Middle frontal gyrus (tissue), 1 donor: Measurements from ENCODE around the gene MYL7.
"Not testable (repeated sequence)": the region's sequence is repeated elsewhere in the genome, so short reads cannot be mapped to it uniquely, and the experiment has no call there.

Source experiments
- DNase-seq: peaks from one replicate; pipeline ENCODE4 v3.0.0-alpha.2; 2015; ENCODE audit warnings: low spot score; ENCODE audit errors: extremely low spot score

The MYL7 gene

GRCh38 chr7:44133295-44133694 is 7.8 kb downstream of the MYL7 start:
- DNase-seq, result no peak

DNA sequence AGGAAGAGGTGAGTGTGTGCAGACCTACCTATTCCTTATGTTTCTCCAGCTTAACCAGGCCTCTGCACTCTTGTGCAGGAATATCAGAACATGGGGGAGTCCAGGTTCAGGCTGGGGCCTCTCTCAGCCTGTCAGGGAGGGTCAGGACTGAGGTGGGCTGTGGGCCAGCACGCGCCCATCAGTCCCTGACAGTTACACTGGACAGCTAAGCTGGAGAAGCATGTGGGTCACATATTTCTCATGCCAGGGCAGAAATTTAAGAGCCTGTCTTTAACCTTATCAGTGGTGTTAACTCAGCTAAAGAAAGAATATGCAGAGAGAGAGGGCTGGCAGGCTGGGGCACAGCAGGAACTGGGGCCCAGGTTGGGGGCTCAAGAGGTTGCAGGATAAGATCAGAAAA is 9.1 kb downstream of the MYL7 start:
- DNase-seq, result no peak

DNA sequence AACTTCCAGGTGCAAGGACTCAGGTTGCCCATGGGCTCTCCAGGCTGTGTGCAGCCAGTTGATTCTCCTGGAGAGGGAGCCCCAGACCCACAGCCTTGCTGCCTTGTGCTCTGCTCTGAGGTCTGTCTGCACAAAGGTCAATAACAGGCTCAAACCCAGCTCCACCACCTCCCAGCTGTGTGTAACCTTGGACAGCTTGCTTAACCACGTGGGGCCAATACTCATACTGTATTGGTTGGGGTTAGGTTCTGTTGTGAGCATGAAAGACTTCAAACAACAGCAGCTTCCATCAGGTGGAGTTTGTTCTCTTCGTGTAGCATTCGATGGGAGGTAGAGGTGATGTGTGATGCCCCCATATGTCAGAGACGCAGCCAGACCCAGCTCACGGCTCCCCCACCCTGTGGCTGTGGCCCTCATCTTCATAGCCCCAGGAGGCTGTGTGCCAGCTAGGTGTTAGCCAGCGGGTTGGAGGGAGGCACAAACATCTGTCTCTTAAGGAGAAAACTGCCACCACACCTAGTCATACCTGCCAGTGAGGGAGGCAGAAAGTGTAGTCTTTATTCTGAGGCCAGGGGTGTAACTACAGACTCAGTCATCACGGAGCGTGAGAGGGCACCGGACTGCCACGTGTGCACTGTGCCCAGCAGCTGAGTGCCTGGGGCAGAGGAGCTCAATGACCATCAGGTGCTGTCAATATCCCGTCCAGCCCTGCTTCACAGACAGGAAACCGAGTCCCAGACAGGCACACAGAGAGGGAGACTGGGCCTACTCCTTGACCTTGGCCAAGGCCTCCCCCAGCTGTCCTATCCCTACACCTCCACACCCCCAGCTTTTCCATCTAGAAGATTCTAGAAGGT is 9.7 kb downstream of the MYL7 start:
- no peak for DNase-seq

DNA sequence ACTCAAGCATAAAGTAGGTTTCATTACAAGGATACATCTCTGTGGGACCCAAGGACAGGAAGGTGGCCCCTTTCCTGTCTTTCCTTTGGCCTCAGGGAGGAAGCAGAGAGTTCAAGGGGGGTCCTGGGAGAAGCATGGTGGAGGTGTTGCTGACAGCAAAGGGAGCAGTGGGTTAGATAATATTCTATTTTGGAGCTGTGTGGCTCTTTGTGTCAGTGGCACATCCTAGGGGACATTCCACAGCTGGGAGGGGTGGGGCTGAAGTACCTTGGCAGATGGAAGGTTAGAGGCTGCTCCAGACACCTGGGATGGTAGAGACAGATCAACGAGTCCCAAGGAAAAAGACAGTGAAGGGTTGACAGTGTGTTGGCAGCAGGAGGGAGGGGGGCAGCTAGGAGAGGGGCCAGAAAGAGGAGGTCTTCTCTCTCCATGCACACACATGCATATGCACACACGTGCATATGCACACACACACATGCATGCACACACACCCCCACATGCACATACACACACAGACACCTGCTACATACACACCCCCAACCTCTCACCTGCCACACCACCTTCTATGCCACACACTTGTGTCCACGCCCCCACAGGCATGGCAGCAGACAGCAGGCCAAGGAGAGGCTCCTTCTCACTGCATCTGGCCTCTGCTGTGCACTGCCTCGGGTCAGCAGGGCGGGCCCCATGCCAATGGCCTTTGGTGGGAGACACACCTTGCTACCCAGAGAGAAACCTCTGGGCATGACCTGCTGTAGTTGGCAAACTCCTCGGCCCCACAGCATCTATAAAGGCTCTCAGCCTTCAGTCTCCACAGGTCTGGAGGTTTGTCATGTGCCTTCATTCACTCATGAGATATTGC is 12.2 kb downstream of the MYL7 start:
- no peak for DNase-seq

DNA sequence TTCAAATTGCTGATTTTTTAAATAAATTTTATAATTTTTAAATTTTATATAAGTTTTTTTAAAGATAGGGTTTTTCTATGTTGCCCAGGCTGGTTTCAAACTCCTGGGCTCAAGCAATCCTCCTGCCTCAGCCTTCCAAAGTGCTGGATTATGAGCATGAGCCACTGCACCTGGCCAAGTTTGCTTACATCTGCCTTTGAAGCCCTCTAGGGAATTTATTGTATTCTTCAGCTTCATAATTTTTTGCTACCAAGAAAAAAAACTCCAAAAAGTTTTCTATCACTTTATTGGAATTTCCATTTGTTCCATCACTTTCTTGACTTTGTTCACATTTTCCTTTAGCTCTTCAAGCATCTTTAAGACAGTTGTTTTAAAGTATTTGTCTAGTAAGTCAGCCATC is 14.0 kb downstream of the MYL7 start:
- no peak for DNase-seq

DNA sequence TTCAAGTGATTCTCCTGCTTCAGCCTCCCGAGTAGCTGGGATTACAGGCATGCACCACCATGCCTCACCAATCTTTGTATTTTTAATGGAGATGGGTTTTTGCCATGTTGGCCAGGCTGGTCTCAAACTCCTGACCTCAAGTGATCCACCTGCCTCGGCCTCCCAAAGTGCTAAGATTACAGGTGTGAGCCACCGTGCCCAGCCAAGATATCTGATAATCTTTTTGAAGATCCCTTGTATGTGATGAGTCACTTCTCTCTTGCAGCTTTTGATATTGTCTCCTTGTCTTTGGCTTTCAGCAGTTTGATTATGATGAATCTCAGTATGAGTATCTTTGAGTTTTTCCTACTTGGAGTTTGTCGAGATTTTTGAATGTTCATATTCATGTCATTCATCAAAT is 14.6 kb downstream of the MYL7 start:
- not testable (repeated sequence) for DNase-seq

DNA sequence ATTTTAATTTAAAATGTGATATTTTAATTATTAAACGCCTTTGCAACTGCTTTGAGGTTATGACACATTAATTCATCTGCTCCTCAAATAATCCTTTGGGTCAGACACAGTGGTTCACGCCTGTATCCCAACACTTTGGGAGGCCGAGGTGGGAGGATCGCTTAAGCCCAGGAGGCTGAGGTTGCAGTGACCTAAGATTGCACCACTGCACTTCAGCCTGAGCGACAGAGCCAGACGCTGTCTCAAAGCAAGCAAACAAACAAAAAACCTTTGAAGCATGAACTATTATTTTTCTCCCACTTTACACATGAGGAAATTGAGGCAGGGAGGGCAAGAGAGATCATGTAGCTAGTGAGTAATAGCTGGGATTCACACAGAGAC is 16.3 kb downstream of the MYL7 start:
- DNase-seq, result no peak

- peak; percentile 93 for DNase-seq
These were observed 17.7 kb downstream of the MYL7 start, which contains the start of gene POLD2 for GRCh38 chr7:44123190-44124003. Gene POLD2, minus strand, starts transcription at chr7:44123548. Its CDS starts 1,495 bp downstream, at chr7:44122053.

DNA sequence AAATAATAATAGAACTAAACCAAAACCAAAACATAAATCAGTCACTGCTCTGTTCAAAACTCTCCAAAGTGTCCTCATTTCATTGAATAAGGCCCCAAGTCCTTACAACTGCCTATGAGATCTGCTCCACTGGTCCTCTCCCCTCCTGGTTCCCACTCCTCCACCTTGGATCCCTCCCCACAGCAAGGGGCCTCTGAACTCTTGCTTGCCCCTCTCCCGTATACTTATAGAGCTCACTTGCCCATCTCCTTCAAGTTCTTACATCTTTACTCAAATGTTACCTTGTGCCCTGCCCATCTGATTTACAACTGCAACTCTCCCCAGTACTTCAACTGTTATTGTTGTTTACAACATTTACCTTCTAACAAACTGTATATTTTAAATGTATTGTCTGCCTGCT is 18.6 kb downstream of the MYL7 start:
- no peak for DNase-seq

DNA sequence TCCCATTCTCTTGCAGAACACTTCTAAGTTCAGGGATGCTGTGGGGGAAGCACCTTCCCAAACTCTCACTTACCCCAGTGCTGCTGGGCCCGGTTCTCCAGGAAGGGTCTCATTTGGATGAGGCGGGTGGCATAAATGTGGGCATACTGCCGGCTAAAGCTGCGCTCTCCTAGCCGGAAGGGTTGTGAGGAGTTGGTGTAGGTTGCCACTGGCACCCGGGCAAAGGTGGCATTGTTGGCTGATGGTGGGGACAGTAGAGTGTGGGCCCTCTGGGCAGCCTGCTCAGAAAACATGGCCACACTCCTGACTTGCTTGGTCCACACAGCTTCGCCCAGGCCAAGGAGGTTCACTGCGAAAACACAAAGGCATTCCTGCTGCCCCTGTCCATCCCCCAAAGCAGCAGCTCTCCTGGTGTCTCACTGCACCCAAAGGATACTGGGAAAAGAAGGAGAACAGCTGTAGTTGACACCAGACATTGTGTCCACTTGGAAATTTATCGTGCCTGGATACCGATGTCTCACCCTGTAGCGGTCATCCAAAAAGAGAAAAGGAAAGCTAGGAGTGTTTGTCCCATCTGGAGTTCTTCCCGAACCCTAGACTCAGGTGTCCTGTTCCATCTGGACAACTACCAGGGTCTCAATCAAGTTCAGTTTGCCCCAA is 19.2 kb downstream of the MYL7 start:
- DNase-seq, result no peak

DNA sequence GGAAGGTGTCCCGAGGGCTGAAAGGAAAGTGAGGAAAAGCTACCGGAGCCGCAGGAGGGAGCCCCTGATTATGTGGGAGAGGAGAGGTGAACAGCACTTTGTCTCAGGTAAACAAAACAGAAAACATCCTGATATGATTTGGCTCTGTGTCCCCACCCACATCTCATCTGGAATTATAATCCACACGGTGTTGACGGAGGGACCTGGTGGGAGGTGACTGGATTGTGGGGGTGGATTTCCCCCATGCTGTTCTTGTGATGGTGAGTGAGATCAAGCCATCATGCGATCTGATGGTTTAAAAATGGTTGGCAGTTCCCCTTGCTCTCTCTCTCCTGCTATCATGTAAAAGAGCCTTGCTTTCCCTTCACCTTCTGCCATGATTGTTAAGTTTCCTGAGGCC is 20.7 kb downstream of the MYL7 start:
- no peak for DNase-seq

DNA sequence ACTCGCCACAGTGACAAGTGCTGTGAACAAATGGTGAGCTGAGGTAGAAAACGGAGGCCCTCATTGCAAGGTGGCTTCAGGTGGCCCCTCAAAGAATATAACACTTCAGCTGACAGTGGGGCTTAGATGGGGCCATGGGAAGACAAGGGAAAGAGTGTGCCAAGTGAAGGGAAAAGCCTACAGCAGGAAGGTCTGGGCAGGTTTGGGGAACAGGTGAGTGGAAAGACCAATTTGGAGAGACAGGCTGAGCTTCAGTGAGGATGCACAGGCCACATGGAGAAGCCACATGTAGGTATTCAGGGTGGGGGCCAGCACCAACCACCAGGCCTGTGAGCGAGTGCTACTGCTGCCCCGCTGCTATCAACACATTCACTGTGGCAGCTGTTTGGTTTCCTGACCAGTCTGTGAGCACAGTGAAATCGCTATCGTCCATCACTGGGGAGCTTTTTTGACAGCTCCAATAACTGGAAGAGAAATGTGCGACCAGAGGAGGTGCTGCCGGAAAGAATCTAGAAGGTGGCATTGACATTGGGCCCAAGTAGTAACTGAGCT is 21.2 kb downstream of the MYL7 start:
- DNase-seq, result no peak

GRCh38 chr7:44117801-44118429 is 23.2 kb downstream of the MYL7 start:
- no peak for DNase-seq

DNA sequence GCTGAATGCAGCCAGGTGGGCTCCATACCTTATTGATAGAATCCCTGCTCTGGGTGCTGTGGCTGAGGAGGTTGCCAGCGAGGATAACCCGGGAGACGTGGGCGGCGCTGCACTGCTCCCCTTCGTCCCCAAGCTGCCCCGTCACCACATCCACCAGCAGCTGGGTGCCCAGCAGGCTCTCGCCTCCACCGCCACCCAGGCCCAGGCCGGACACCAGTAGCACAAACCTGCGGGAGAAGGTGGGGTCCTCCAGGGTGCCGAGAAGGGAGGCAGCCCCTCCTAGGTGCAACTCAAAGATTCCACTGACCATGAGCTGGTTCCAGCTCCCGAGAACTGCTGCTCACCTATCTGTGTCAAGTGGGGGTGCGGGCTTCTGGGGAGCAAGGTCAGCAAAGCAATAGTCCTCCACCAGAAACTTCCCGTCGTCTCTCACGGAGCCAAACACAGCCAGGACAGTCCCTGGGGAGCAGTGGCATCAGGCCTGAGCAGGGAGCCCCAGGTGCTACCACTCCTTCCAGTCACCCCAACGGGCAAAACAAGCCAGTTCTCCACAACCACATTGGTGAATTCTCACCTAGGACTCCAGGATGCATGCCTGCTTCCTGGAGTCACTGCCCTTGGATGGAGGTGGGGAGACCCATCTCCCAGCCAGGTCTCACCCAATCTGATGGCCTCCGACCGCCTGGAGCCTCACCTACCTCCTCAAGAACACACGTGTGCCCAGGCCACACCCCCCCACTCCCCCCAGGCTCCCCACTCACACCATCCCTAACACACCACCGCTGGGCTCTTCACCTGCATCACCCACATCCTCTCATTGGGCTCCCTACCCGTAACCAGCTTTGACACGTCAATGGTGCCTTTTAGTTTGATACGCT is 24.1 kb downstream of the MYL7 start:
- DNase-seq, result no peak

GRCh38 chr7:44116087-44116788 is 24.9 kb downstream of the MYL7 start:
- DNase-seq, result no peak

- peak; percentile 72 for DNase-seq
These were observed 26.4 kb downstream of the MYL7 start for GRCh38 chr7:44114586-44115310.

- DNase-seq, result no peak
These were observed 27.3 kb downstream of the MYL7 start for GRCh38 chr7:44113764-44114354.
